Hepatocyte (in vitro differentiated cells): ENCODE measurements around the gene CFAP77. TPM values are rescaled to one million over a fixed set of nuclear protein-coding genes. Genes with fewer than 3 reads are reported as not detected.

ENCODE experiments used
- DNase-seq: peaks from one replicate; pipeline ENCODE4 v3.0.0-alpha.2; 2016; ENCODE audit warnings: low spot score
- H2AFZ ChIP-seq: fragments of 200-600 bp; sonication (generic); 2 replicates; pipeline ENCODE4 v1.6.0; 2016; ENCODE audit warnings: antibody characterized with exemption, mild to moderate bottlenecking
- H3K27ac ChIP-seq: fragments of 200-600 bp; sonication (generic); 2 replicates; pipeline ENCODE4 v1.5.1; 2016; ENCODE audit warnings: mild to moderate bottlenecking
- H3K27me3 ChIP-seq: fragments of 200-600 bp; sonication (generic); 2 replicates; pipeline ENCODE4 v1.6.1; 2016
- H3K36me3 ChIP-seq: fragments of 200-600 bp; sonication (generic); replicated peaks from 2 replicates; pipeline ENCODE4 v1.5.1; 2016; ENCODE audit warnings: low read depth; ENCODE audit not compliant: insufficient read depth
- H3K4me1 ChIP-seq: fragments of 200-600 bp; sonication (generic); 2 replicates; pipeline ENCODE4 v1.5.1; 2016; ENCODE audit warnings: mild to moderate bottlenecking, moderate library complexity; ENCODE audit not compliant: insufficient read depth
- H3K4me2 ChIP-seq: fragments of 200-600 bp; sonication (generic); 2 replicates; pipeline ENCODE4 v1.6.0; 2016
- H3K4me3 ChIP-seq: fragments of 200-600 bp; sonication (generic); 2 replicates; pipeline ENCODE4 v1.5.1; 2016; ENCODE audit warnings: mild to moderate bottlenecking
- H3K79me2 ChIP-seq: fragments of 200-600 bp; sonication (generic); 2 replicates; pipeline ENCODE4 v1.6.0; 2017; ENCODE audit warnings: mild to moderate bottlenecking
- H3K9me2 ChIP-seq: fragments of 200-600 bp; sonication (generic); replicated peaks from 2 replicates; pipeline ENCODE4 v1.6.0; 2017; ENCODE audit warnings: mild to moderate bottlenecking; ENCODE audit not compliant: insufficient read depth
- H3K9me3 ChIP-seq: fragments of 200-600 bp; sonication (generic); 2 replicates; pipeline ENCODE4 v1.5.1; 2016; ENCODE audit warnings: low read depth, mild to moderate bottlenecking
- H4K20me1 ChIP-seq: fragments of 200-600 bp; sonication (generic); 2 replicates; pipeline ENCODE4 v1.6.0; 2016; ENCODE audit warnings: mild to moderate bottlenecking; ENCODE audit not compliant: insufficient read depth, poor library complexity, severe bottlenecking
- CTCF ChIP-seq: fragments of 200-600 bp; sonication (generic); IDR thresholded peaks from 2 replicates; pipeline ENCODE4 v1.5.1; 2016; ENCODE audit warnings: antibody characterized with exemption, mild to moderate bottlenecking; ENCODE audit not compliant: poor library complexity
- EZH2 ChIP-seq: fragments of 200-600 bp; sonication (generic); IDR thresholded peaks from 2 replicates; pipeline ENCODE4 v1.6.1; 2016; ENCODE audit warnings: antibody characterized with exemption, mild to moderate bottlenecking, borderline replicate concordance
- EZH2phosphoT487 ChIP-seq: fragments of 200-600 bp; sonication (generic); IDR thresholded peaks from one replicate; pipeline ENCODE4 v1.6.1; 2018; ENCODE audit warnings: antibody characterized with exemption, mild to moderate bottlenecking, low read depth, moderate library complexity; ENCODE audit not compliant: unreplicated experiment, severe bottlenecking
- WGBS: methylation state at CpG from one replicate; pipeline ENCODE4 v1.1.6; 2016; ENCODE audit warnings: low lambda C conversion rate; ENCODE audit errors: missing lambda C conversion rate; 5-methylcytosine and 5-hydroxymethylcytosine counted together
- polyA plus RNA-seq: library from polyadenylated mRNA; unstranded; fragments of >200 nt; fragmentation: Nextera tagmentation; extraction: Ambion mirVana; gene quantifications from 2 replicates; pipeline ENCODE4 v1.2.1, GENCODE V29; 2016
- total RNA-seq: library from RNA; depleted of rRNA; stranded (reverse); fragments of >200 nt; gene quantifications from 2 replicates; pipeline ENCODE4 v1.2.3, GENCODE V29; 2014

Gene CFAP77
- total and polyA plus RNA-seq, 2 experiments from 2014 or later: 0.70 to 1.2 TPM

DNA sequence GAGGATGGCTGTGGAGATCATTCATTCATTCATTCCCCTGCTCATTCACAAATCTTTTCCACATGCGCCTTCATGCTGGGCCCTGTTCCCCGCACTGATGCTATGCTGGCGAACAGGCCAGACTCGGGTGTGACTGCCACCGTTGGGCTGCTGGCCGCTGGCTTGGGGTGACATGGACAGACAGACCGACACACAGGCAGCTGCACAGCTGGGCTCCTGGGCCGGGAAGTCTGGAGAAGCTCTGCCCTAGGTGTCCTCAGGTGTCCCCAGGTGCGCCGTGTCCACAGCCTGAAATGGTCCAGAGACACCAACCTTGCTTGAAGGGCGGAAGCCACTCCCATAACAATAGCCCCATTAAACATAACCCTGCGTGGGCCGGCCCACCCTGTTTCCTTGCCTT, 137.4 kb downstream of the CFAP77 start:
- no peak for DNase-seq
- Histone ChIP-seq H3K36me3 (no peaks in the 10 kb centered on the region), H3K27me3 (no peaks in the 10 kb centered on the region), H3K9me3 (no peaks in the 10 kb centered on the region), H2AFZ (no peak overlapping the region), H3K9me2 (no peaks in the 10 kb centered on the region), H3K79me2 (no peaks in the 10 kb centered on the region), H3K4me2 (no peak overlapping the region), H3K27ac (no peak overlapping the region), H3K4me3 (no peak overlapping the region), H3K4me1 (peaks cover 11% of the 10 kb centered on the region), H4K20me1 (no peaks in the 10 kb centered on the region)
- WGBS: 92% methylated on average over 13 of the region's 13 CpGs
- TF ChIP-seq EZH2: no peak
- no peak for TF ChIP-seq CTCF
- no peak for TF ChIP-seq EZH2phosphoT487

- Histone ChIP-seq H3K4me1 (peaks cover 11% of the 10 kb centered on the region), H3K36me3 (no peaks in the 10 kb centered on the region), H4K20me1 (no peaks in the 10 kb centered on the region), H3K27me3 (no peaks in the 10 kb centered on the region), H3K9me3 (no peaks in the 10 kb centered on the region), H3K79me2 (no peaks in the 10 kb centered on the region), H3K27ac (no peak overlapping the region), H3K4me3 (no peak overlapping the region), H3K9me2 (no peaks in the 10 kb centered on the region), H3K4me2 (no peak overlapping the region), H2AFZ (no peak overlapping the region)
- 76% methylated on average over 20 of the region's 21 CpGs for WGBS
- no peak for DNase-seq
- TF ChIP-seq EZH2 (no peak), CTCF (no peak), EZH2phosphoT487 (no peak)
These were observed 138.1 kb downstream of the CFAP77 start for GRCh38 chr9:132547976-132548730.

GRCh38 chr9:132548751-132549640, 139.0 kb downstream of the CFAP77 start:
- 74% methylated on average over 17 of the region's 17 CpGs for WGBS
- Histone ChIP-seq H3K9me3 (no peaks in the 10 kb centered on the region), H3K9me2 (no peaks in the 10 kb centered on the region), H3K4me3 (no peak overlapping the region), H3K27me3 (no peaks in the 10 kb centered on the region), H3K4me1 (peaks cover 11% of the 10 kb centered on the region), H3K4me2 (no peak overlapping the region), H3K79me2 (no peaks in the 10 kb centered on the region), H2AFZ (no peak overlapping the region), H3K36me3 (no peaks in the 10 kb centered on the region), H3K27ac (no peak overlapping the region), H4K20me1 (no peaks in the 10 kb centered on the region)
- DNase-seq: no peak
- TF ChIP-seq EZH2phosphoT487 (no peak), CTCF (no peak), EZH2 (no peak)
